ENCODE data around the gene DHFR2.
A peak's percentile ranks its signal among the peaks of the same experiment; 100 is the strongest.
"Not testable (repeated sequence)": the region's sequence is repeated elsewhere in the genome, so short reads cannot be mapped to it uniquely, and the experiment has no call there.

The DHFR2 gene

DNA sequence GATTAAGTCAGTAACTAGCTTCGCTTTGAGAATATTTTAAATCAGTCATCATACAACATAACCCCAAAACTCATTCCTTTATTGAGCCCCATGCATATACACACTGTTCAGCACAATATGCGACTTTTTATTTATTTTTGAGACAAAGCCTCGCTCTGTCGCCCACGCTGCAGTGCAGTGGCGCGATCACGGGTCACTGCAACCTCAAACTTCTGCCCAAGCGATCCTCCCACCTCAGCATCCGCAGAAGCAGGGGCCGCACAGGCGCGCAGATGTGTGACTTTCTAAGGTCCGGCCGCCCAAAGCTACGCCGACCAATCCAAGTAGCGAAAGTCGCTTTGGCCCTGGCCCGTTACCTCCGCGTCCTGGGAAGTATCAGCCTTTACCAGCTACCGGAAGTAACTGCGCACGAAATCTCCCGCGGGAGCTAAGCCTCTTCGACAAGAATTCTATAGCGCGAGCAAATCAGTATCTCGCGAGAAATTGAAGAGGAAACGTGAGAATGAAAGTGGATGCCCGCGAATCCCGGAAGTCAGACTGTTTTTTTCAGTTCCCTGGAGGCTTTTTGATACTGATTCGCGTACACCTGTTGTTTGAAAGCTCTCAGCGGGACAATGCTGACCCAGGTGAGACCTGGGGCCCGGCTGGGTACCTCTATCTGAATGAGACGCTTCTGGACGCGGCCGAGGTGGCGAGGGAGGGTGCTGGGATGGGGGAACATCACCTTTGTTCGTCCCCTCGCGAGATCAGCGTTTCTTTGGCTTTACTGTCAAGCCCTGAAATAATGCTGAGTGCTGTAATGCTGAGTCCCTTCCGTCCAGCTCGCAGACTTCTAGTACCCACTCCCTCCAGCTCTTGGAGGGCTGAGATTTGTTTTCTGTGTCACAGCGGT lies at the start of gene DHFR2, which contains the start of gene NSUN3:
Gene DHFR2 (minus strand): TSS at position 404 of the 892 bp plus-strand sequence. CDS start 1,405 bp downstream, outside the sequence.
Gene NSUN3 (plus strand): TSS at position 549 of the 892 bp plus-strand sequence. CDS start 66 bp downstream, at position 615.
- no peak for TF ChIP-seq GATA1 (IDR thresholded peaks at IDR 0.05; ENCODE audit: low read depth, low read length)
- peak; percentile 90 for TF ChIP-seq POLR2A (IDR thresholded peaks at IDR 0.05; ENCODE audit: low read length)
- peak; percentile 94 to 96 for DNase-seq

DNA sequence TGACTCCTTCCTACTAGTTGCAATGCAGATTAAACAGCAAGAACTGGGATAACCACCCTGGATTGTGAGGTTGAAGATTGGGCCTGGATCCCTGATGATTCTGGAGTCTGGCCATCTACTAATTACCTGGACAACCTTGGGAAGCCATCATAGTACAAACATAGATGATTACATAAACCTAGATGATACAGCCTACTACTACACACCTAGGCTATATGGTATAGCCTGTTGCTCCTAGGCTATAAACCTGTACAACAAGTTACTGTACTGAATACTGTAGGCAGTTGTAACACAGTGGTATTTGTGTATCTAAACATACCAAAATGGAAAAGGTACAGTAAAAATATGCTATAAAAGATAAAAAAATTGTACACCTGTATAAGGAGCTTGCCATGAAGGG lies 48.1 kb upstream of the DHFR2 start:
- TF ChIP-seq GATA1 (IDR thresholded peaks at IDR 0.05; ENCODE audit: low read depth, low read length) (no peak), POLR2A (IDR thresholded peaks at IDR 0.05; ENCODE audit: low read length) (no peak)
- no peak for DNase-seq

DNA sequence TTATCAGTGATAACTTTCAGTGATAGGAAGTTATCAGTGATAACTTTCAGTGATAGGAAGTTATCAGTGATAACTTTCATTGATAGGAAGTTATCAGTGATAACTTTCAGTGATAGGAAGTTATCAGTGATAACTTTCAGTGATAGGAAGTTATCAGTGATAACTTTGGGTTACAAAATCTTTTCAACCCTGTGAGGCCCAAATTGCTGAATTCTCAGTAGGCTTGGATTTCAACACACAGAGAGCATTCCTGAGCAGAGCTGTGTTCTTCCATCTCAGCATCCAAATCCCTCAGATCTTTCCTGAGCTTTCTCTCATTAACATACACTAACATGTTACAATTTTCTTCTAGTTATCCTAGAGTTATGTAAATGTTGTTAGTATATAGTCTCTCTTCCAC lies 47.5 kb upstream of the DHFR2 start:
- not testable (repeated sequence) for DNase-seq

DNA sequence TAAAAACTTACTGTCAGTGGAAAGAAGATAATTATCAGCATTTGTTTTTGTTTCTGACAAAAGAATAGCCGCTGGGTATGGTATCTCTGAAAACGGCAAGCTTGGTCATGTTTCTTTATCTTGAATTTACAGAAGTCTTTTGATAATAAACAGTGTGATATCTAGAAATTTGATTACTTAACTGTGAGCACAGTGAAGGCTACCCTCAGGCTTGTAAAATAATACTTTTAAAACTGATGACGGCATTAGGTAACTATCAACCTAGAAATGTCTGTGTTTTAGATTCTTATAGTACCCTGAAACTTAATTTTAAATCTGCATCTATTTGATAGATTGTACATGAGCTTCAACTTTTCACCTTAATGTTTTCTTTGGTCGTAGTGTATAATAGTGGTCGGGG lies 43.6 kb upstream of the DHFR2 start:
- TF ChIP-seq POLR2A (IDR thresholded peaks at IDR 0.05; ENCODE audit: low read length) (no peak), GATA1 (IDR thresholded peaks at IDR 0.05; ENCODE audit: low read depth, low read length) (no peak)
- DNase-seq, result peak; percentile 25 to 73

DNA sequence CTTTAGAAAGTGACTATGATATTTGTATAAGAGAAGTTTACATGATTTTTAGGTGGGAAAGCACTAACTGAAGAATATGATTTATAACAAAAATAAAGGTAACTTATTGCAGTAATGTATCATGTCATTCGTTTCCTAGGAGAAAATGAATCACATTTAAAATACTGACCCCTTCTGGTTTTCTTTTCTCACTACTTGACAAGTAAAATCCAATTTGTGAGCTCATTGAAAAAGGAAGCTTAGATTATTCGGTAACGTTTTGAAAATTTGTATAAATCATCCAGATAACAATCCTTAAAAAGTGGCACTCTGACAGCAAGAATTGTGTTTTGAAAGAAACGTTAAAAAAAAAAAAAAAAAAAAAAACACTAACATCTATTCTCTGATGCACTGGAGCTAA lies 39.1 kb upstream of the DHFR2 start:
- no peak for TF ChIP-seq POLR2A (IDR thresholded peaks at IDR 0.05; ENCODE audit: low read length)
- no peak for TF ChIP-seq GATA1 (IDR thresholded peaks at IDR 0.05; ENCODE audit: low read depth, low read length)
- peak; percentile 11 to 20 for DNase-seq

GRCh38 chr3:94099311-94099710 lies 36.6 kb upstream of the DHFR2 start:
- TF ChIP-seq POLR2A (IDR thresholded peaks at IDR 0.05; ENCODE audit: low read length) (no peak), GATA1 (IDR thresholded peaks at IDR 0.05; ENCODE audit: low read depth, low read length) (no peak)
- peak in 1 of 2 experiments; percentile 17 for DNase-seq

GRCh38 chr3:94098452-94098851 lies 35.7 kb upstream of the DHFR2 start:
- DNase-seq, result peak in 1 of 2 experiments; percentile 10
- TF ChIP-seq POLR2A (IDR thresholded peaks at IDR 0.05; ENCODE audit: low read length) (no peak), GATA1 (IDR thresholded peaks at IDR 0.05; ENCODE audit: low read depth, low read length) (no peak)

DNA sequence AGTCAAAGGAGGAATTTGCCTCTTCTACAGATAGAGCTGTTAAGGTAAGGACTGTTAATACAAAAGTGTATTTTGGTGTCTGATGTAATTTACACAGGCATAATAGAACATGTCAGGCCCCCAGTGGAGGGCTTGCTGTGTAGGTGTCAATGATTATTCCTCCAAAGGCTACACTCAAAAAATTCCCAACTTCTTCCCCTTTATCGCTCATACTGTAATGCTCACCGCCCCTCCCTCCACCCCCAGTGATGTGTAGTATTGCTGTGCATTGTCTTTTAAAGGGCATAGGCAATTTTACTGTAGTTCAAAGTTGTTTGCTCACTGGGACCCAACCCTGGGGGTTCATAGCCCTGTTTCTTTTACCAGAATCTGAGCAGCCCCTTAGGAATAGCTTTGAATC lies 32.4 kb upstream of the DHFR2 start:
- TF ChIP-seq POLR2A (IDR thresholded peaks at IDR 0.05; ENCODE audit: low read length), result no peak
- no peak for TF ChIP-seq GATA1 (IDR thresholded peaks at IDR 0.05; ENCODE audit: low read depth, low read length)
- DNase-seq, result no peak

DNA sequence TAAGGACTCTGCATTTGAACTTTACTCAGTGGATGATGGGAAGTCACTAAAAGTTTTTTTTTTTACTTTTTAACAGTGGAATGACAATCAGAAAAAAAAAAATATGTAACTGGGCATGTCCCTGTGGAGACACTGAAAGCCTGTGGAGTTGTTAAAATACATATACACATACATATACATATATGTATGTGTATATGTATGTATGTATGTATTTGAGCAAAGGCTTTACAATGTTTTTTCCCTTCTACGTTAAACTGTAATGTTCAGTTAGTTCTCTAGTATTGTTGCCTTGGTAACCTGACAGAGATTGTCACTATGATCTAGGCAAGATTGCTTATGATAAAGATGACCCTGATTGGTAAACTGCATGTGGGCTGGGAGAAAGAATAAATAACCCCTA lies 30.4 kb upstream of the DHFR2 start:
- DNase-seq, result no peak
- TF ChIP-seq POLR2A (IDR thresholded peaks at IDR 0.05; ENCODE audit: low read length), result no peak
- TF ChIP-seq GATA1 (IDR thresholded peaks at IDR 0.05; ENCODE audit: low read depth, low read length), result no peak

DNA sequence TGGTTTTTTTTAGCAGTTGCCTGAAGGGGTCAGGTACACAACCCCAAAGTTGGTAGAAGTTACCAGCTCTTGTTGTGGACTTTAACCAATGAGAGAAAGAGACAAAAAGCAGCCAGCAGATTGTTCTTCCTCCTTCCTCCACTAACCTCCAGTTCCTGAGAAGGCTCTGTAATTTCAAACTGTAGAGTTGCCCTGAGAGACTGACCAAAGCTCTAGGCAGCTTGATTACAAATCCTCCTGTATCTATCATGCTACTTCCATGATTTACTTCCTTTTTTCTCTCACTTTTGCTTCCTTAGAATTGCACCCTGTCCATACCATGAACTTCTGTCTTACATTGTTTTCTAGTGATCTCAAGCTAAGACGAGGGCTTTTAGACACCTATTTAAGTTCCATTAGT lies 29.4 kb upstream of the DHFR2 start:
- DNase-seq, result no peak
- TF ChIP-seq GATA1 (IDR thresholded peaks at IDR 0.05; ENCODE audit: low read depth, low read length) (no peak), POLR2A (IDR thresholded peaks at IDR 0.05; ENCODE audit: low read length) (no peak)

DNA sequence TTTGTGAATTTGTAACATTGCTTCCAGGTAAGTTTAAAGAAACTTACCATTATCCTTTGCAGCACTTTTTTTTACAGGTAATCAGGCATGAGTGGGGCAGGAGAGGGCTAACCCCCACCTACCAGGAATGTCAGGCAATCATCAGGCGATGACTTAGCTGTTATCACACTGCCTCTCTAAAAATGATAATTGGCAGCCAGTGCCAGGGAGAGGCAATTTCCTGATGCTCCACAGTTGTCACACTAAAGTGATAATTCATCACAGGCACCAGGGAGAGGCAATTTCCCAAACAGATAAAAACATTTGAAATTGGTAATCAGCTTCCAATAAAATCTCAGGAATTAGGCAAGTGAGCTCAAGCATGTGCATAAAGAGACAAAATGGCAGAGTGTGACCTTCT lies 26.4 kb upstream of the DHFR2 start:
- no peak for DNase-seq
- TF ChIP-seq POLR2A (IDR thresholded peaks at IDR 0.05; ENCODE audit: low read length) (no peak), GATA1 (IDR thresholded peaks at IDR 0.05; ENCODE audit: low read depth, low read length) (no peak)

- no peak for TF ChIP-seq POLR2A (IDR thresholded peaks at IDR 0.05; ENCODE audit: low read length)
- TF ChIP-seq GATA1 (IDR thresholded peaks at IDR 0.05; ENCODE audit: low read depth, low read length), result no peak
- no peak for DNase-seq
These were observed 20.5 kb upstream of the DHFR2 start for GRCh38 chr3:94083261-94083660.

GRCh38 chr3:94082391-94082937 lies 19.7 kb upstream of the DHFR2 start:
- no peak for DNase-seq
- no peak for TF ChIP-seq GATA1 (IDR thresholded peaks at IDR 0.05; ENCODE audit: low read depth, low read length)
- TF ChIP-seq POLR2A (IDR thresholded peaks at IDR 0.05; ENCODE audit: low read length), result no peak

DNA sequence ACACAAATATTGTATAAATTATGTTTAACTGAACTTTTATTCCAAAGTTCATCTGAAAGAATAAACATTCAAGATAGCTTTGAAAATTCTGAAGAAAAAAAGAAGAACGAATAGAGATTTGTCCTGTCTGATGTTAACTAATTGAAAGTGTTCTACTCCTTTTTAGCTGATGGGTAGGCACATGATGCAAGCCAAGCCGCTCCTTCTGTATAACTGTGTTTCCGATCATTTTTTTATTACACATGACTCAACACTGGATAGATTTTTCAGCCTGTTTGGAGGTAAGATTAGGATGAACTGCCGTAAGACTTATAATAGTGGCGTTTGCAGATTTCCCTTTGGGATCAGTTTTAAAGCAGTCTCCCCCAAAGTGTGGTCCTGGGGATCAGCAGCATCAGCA lies 19.2 kb upstream of the DHFR2 start:
- no peak for DNase-seq
- TF ChIP-seq GATA1 (IDR thresholded peaks at IDR 0.05; ENCODE audit: low read depth, low read length) (no peak), POLR2A (IDR thresholded peaks at IDR 0.05; ENCODE audit: low read length) (no peak)

DNA sequence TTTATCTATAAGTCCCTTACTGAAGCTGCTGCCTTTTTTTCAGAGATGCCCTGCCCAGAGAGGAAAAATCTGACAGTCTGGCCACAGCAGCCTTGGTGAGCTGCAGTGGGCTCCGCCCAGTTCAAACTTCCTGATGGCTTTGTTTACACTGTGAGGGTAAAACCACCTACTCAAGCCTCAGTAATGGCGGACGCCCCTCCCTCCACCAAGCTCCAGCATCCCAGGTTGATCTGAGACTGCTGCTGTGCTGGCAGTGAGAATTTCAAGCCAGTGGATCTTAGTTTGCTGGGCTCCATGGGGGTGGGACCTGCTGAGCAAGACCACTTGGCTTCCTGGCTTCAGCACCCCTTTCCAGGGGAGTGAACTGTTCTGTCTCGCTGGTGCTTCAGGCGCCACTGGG lies 17.8 kb upstream of the DHFR2 start:
- DNase-seq, result not testable (repeated sequence)

Measured in erythroblast (primary cell).